Esophagus squamous epithelium (tissue), 5 donors: ENCODE measurements around the gene COL4A2. TPM values are rescaled to one million over a fixed set of nuclear protein-coding genes. Genes with fewer than 3 reads are reported as not detected.

Experiments used
- DNase-seq: peaks from one replicate; lab custom pipeline; 2025; lab: John Stamatoyannopoulos, UW
- H3K27ac ChIP-seq, 4 donors: fragments of 200-600 bp; sonication (generic); one replicate each; pipeline ENCODE4 v1.5.1; 2016 to 2019; ENCODE audit warnings: mild to moderate bottlenecking in 1 of 4
- H3K27me3 ChIP-seq, 4 donors: fragments of 200-600 bp; sonication (generic); 1 replicate in 3 of 4; 2 replicates in 1 of 4; pipeline versions ENCODE4 v1.5.1 to v1.6.0; 2017 to 2021; ENCODE audit warnings: antibody characterized with exemption in 1 of 4
- H3K36me3 ChIP-seq, 3 donors: fragments of 200-600 bp; sonication (generic); one replicate each; pipeline ENCODE4 v1.5.1; 2016 to 2019
- H3K4me1 ChIP-seq, 3 donors: fragments of 200-600 bp; sonication (generic); one replicate each; pipeline ENCODE4 v1.5.1; 2017 to 2019
- H3K4me3 ChIP-seq, 4 donors: fragments of 200-600 bp; sonication (generic); 1 replicate in 3 of 4; 2 replicates in 1 of 4; pipeline ENCODE4 v1.5.1; 2016 to 2019; ENCODE audit warnings: mild to moderate bottlenecking in 2 of 4, moderate library complexity in 1 of 4
- H3K9me3 ChIP-seq, 3 donors: fragments of 200-600 bp; sonication (generic); one replicate each; pipeline ENCODE4 v1.5.1; 2016 to 2019
- CTCF ChIP-seq, 6 experiments: fragments of 450-650 bp in 4 of 6; fragments of 200-600 bp in 2 of 6; sonication (generic) in 2 of 6; IDR thresholded peaks; one replicate each; pipeline ENCODE4 v1.5.1; 2016 to 2019; ENCODE audit warnings: antibody characterized with exemption in 6 of 6, mild to moderate bottlenecking in 4 of 6, moderate library complexity in 4 of 6
- POLR2A ChIP-seq, 4 donors: fragments of 450-650 bp; IDR thresholded peaks; one replicate each; pipeline ENCODE4 v1.6.1; 2017; ENCODE audit warnings: antibody characterized with exemption in 4 of 4, mild to moderate bottlenecking in 4 of 4, moderate library complexity in 3 of 4
- WGBS, 2 donors: methylation state at CpG; one replicate each; pipeline ENCODE4 v1.1.5; 2018; 5-methylcytosine and 5-hydroxymethylcytosine counted together
- intact Hi-C: fragments of 100-400 bp; cut with DNase I; formaldehyde crosslinking; loops from one replicate; pipeline ENCODE4 v1.15.0; 2022
- total RNA-seq, 4 donors: library from RNA; depleted of rRNA; stranded (reverse); fragments of >200 nt; gene quantifications; one replicate each; pipeline ENCODE4 v1.1.0, GENCODE V29; 2016
- donor health status: DM: yes; HTN: yes; CAD: no.

COL4A2 gene
- total RNA-seq, 4 donors from 2014 or later, result 11.9 to 102 (median 43.5) TPM

- no peak for DNase-seq
- Histone ChIP-seq H3K36me3 (no peaks in the 10 kb centered on the region), H3K4me1 (peaks cover 0 to 65% (median 12%) of the 10 kb centered on the region in 3 donors), H3K27me3 (no peaks in the 10 kb centered on the region), H3K27ac (peak overlapping the region in 1 of 4 donors; percentile 29), H3K9me3 (no peaks in the 10 kb centered on the region), H3K4me3 (no peak overlapping the region)
- TF ChIP-seq CTCF (IDR thresholded peaks at IDR 0.05), result no peak
- TF ChIP-seq POLR2A (IDR thresholded peaks at IDR 0.05), result no peak
- intact Hi-C loops, result no loop called here
- 65 to 68% methylated on average over 15 to 16 of the region's 16 CpGs for WGBS, 2 donors
These were observed 31.0 kb upstream of the COL4A2 start for GRCh38 chr13:110275931-110276552.

- Histone ChIP-seq H3K36me3 (no peaks in the 10 kb centered on the region), H3K27me3 (no peaks in the 10 kb centered on the region), H3K4me3 (no peak overlapping the region), H3K9me3 (no peaks in the 10 kb centered on the region), H3K4me1 (peaks cover 0 to 69% (median 12%) of the 10 kb centered on the region in 3 donors), H3K27ac (peak overlapping the region in 2 of 4 donors; percentile 29 to 35)
- WGBS, 2 donors, result 84 to 89% methylated on average over 5 of the region's 5 CpGs
- DNase-seq, result no peak
- intact Hi-C loops, result no loop called here
- TF ChIP-seq CTCF (IDR thresholded peaks at IDR 0.05), result no peak
- no peak for TF ChIP-seq POLR2A (IDR thresholded peaks at IDR 0.05)
These were observed 30.5 kb upstream of the COL4A2 start for GRCh38 chr13:110276553-110276950.

GRCh38 chr13:110277357-110277975 lies 29.6 kb upstream of the COL4A2 start:
- intact Hi-C loops, result no loop called here
- 56 to 68% methylated on average over 5 of the region's 5 CpGs for WGBS, 2 donors
- H3K4me3 ChIP-seq, result no peak overlapping the region
- TF ChIP-seq POLR2A (IDR thresholded peaks at IDR 0.05) (no peak), CTCF (IDR thresholded peaks at IDR 0.05) (no peak)
- DNase-seq, result no peak
- no peaks in the 10 kb centered on the region for H3K9me3 ChIP-seq
- H3K36me3 ChIP-seq, result no peaks in the 10 kb centered on the region
- peaks cover 0 to 73% (median 15%) of the 10 kb centered on the region in 3 donors for H3K4me1 ChIP-seq
- H3K27me3 ChIP-seq, result no peaks in the 10 kb centered on the region
- H3K27ac ChIP-seq, result peak overlapping the region in 3 of 4 donors; percentile 35 to 67 (median 39)

- Histone ChIP-seq H3K27me3 (no peaks in the 10 kb centered on the region), H3K36me3 (no peaks in the 10 kb centered on the region), H3K4me1 (peaks cover 0 to 72% (median 15%) of the 10 kb centered on the region in 3 donors), H3K9me3 (no peaks in the 10 kb centered on the region), H3K4me3 (no peak overlapping the region), H3K27ac (peak overlapping the region in 1 of 4 donors; percentile 58)
- DNase-seq, result no peak
- TF ChIP-seq CTCF (IDR thresholded peaks at IDR 0.05) (no peak), POLR2A (IDR thresholded peaks at IDR 0.05) (no peak)
- intact Hi-C loops, result no loop called here
- WGBS, 2 donors, result 82 to 86% methylated on average over 7 of the region's 7 CpGs
These were observed 28.2 kb upstream of the COL4A2 start for GRCh38 chr13:110278859-110279258.

GRCh38 chr13:110279684-110280083 lies 27.4 kb upstream of the COL4A2 start:
- Histone ChIP-seq H3K4me1 (peaks cover 0 to 72% (median 15%) of the 10 kb centered on the region in 3 donors), H3K9me3 (no peaks in the 10 kb centered on the region), H3K27ac (peak overlapping the region in 3 of 4 donors; percentile 58 to 72 (median 64)), H3K27me3 (no peaks in the 10 kb centered on the region), H3K4me3 (no peak overlapping the region), H3K36me3 (no peaks in the 10 kb centered on the region)
- no peak for DNase-seq
- TF ChIP-seq CTCF (IDR thresholded peaks at IDR 0.05) (no peak), POLR2A (IDR thresholded peaks at IDR 0.05) (no peak)
- intact Hi-C loops, result no loop called here
- WGBS, 2 donors, result 71 to 82% methylated on average over 4 of the region's 4 CpGs
